Right kidney (tissue), 1 donor: ENCODE data around the gene ENAH.

Experiments
- DNase-seq: peaks from one replicate; pipeline ENCODE4 v3.0.0-alpha.2; 2016

Gene ENAH

GRCh38 chr1:225451840-225452515 lies 200.9 kb downstream of the ENAH start:
- no peak for DNase-seq

DNA sequence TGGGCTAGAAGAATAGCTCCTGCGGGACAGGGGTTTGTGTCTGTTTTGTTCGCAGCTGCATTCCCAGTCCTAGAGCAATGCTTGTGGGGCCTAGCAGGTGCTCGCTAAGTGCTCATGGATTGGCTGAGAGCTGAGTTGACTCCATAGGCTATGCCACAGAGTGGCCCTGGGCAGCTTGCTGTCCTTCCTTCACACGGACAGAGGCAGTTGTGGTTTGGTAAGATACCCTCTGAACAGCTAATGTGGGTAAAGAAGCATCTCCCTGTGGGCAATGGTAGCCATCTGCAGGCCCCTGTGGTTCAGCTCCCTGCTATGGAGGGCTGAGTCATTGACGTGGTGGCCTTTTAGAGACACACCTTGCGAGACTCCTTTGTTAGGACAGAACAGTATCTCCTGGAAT lies 201.6 kb downstream of the ENAH start:
- no peak for DNase-seq

GRCh38 chr1:225450491-225451191 lies 202.3 kb downstream of the ENAH start:
- DNase-seq, result no peak

DNA sequence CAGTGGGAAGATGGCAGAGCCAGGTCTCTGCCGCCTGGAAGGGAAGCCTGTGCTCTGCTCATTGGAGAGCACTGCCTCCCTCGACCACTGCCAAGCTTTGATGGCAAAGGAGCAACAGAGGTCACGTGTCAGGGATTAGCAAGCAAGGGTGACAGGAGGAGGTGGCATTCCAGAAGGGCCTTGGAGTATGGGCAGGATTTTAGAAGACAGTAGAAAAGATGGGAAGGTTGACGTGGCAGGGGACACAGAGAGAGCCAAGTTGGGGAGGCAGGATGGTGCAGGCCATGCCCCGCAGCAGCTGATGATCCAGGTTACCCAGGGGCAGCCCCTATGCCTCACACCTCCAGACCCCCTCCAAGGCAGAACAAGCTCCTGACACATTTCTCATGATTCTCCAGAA lies 203.1 kb downstream of the ENAH start:
- DNase-seq, result no peak

GRCh38 chr1:225449261-225449660 lies 203.7 kb downstream of the ENAH start:
- DNase-seq, result no peak

- DNase-seq, result no peak
Measured at GRCh38 chr1:225448146-225448805, 204.6 kb downstream of the ENAH start.

- no peak for DNase-seq
Measured at GRCh38 chr1:225447650-225448089, 205.3 kb downstream of the ENAH start.

DNA sequence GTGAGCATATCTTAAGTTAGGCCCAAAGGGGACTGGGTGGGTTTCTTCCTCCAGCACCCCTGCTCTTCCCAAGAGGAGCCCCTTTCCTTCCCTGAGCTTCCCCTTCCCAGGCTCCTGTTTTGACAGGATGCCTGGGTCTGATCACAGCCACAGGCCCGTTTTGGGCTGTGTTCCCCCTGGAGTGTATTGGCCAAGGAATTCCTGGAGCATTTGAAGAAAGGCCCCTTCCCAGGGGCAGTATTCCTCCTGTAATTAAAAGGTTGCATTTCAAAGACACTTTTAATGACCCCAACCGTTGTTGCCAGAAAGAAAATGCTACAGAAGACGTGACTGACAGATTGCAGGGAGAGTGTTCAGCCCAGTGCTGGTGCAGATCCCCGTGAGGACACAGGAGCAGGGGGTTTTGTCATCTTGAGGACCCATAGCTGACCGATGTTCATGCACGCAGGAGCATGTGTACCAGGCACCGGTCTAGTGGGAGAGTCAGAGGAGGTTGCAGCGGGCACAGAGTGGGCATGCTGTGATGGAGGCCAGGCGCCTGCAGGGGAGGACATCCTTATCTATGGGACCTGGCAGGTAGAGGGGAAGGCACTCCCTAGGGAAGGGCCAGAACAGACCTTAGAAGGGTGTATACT lies 205.8 kb downstream of the ENAH start:
- no peak for DNase-seq

- DNase-seq, result no peak
Measured at GRCh38 chr1:225446595-225446960, 206.3 kb downstream of the ENAH start.

- DNase-seq, result no peak
Measured at GRCh38 chr1:225445639-225446594, 207.0 kb downstream of the ENAH start.

- no peak for DNase-seq
Measured at GRCh38 chr1:225442123-225442505, 210.8 kb downstream of the ENAH start.

DNA sequence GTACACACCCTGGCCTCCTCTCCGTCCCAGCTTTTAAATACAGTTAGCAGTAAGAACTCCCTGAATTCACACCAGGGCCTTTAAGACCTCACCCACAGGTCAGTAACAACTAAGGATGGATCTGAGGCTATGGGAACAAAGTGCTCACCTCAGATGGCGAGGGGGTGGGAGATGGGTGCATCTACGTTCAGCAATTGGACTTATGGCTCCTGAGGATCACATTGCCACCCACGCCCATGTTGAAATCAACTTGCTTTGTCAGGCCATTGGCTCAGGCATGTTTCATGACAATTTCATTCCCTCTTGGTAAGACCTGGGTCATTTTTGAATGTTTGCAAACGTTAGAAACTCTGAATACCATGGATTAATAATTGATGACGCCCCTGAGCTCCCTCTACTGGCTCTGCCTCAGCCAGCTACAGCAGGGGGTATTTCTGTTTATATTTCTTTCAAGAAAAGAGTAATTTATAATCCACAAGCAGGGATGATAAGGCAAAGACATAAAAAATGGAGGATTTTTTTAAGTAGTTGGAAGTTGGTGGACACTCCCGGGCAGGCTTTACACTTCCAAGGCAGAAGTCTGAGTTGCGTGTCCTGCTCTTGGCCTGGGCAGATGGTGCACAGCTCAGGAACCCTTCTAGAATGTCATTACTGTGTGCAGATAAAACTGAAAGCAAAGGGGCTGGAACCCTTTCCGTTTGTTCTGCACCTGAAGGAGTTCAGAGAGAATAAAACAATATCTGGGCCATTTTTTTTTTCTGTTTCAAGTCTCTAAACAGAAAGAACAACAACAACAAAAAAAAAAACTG lies 211.4 kb downstream of the ENAH start:
- no peak for DNase-seq

GRCh38 chr1:225440380-225441221 lies 212.3 kb downstream of the ENAH start:
- DNase-seq, result no peak

DNA sequence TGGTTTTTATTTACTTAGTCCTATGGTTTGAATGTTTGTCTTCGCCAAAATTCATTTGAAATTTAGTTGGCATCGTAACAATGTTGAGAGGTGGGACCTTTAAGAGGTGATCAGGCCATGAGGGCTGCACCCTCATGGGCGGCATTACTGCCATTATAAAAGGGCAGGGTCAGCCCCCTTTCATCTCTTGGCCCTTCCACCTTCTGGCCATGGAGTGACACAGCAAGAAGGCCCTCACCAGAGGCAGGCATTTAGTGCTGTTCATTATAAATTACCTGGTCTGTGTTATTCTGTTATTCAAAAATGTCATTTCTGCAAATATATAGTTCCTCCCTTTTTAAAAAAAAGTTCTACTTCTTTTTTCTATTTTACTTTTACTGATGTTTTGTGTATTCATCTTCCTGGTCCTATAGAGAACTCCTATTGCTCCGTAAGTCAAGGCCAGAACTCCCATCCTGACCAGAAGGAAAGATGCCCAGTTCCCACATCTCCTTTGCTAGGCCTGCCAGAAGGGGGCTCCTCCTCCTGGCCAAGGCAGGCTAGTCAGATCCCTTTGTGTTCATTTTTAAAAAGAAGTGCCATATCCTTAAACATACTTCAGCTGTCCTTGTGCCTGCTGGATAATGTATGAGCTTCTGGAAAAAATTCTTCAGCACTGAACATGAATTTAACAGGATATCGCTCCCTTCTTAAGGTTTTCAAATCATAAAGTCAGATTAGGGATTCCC lies 215.0 kb downstream of the ENAH start:
- DNase-seq, result no peak
